ENCODE results near the gene NTN1.

GRCh38 chr17:9271989-9272388 is 250.7 kb downstream of the NTN1 start:
- no peak for TF ChIP-seq CTCF (IDR thresholded peaks at IDR 0.05)
- TF ChIP-seq POLR2A (IDR thresholded peaks at IDR 0.05), result no peak
- no peak for TF ChIP-seq EP300 (IDR thresholded peaks at IDR 0.05)
